HepG2 (cell line): Measurements from ENCODE around the gene ZNF749. TPM values are rescaled to one million over a fixed set of nuclear protein-coding genes. Genes with fewer than 3 reads are reported as not detected.

ENCODE experiments used
- AGO1 ChIP-seq: fragments of 200-400 bp; formaldehyde crosslinking; IDR thresholded peaks from 2 replicates; pipeline ENCODE4 v1.6.1; 2017; ENCODE audit warnings: mild to moderate bottlenecking, low read depth, low read length, moderate library complexity; ENCODE audit not compliant: poor library complexity, severe bottlenecking
- ATAD3A ChIP-seq: sonication (generic); formaldehyde crosslinking; IDR thresholded peaks from 2 replicates; pipeline ENCODE4 v1.4.0; 2020; ENCODE audit warnings: missing genetic modification reagents
- BCL6 ChIP-seq: IDR thresholded peaks from 2 replicates; pipeline ENCODE4 v1.6.1; 2016; ENCODE audit warnings: missing genetic modification reagents, missing compliant biosample characterization
- CCAR2 ChIP-seq: fragments of 200-400 bp; formaldehyde crosslinking; optimal IDR thresholded peaks from 2 replicates; pipeline ENCODE3; 2018; ENCODE audit warnings: low read depth, mild to moderate bottlenecking, low read length, moderate library complexity
- EHMT2 ChIP-seq: fragments of 200-600 bp; sonication (generic); IDR thresholded peaks from 2 replicates; pipeline ENCODE4 v1.7.0; 2017; ENCODE audit warnings: antibody characterized with exemption, low read depth, low read length, borderline replicate concordance
- ELF3 ChIP-seq: IDR thresholded peaks from 2 replicates; pipeline ENCODE4 v1.6.1; 2016; ENCODE audit warnings: missing genetic modification reagents, missing compliant biosample characterization
- HIVEP1 ChIP-seq: sonication (generic); formaldehyde crosslinking; IDR thresholded peaks from 2 replicates; pipeline ENCODE4 v1.4.0; 2020; ENCODE audit warnings: mild to moderate bottlenecking, missing genetic modification reagents
- NRL ChIP-seq: sonication (generic); formaldehyde crosslinking; IDR thresholded peaks from 2 replicates; pipeline ENCODE4 v1.5.0; 2020; ENCODE audit warnings: missing genetic modification reagents, mild to moderate bottlenecking, moderate library complexity, borderline replicate concordance
- PAX8 ChIP-seq: sonication (generic); formaldehyde crosslinking; IDR thresholded peaks from 2 replicates; pipeline ENCODE4 v1.8.0; 2022; ENCODE audit warnings: mild to moderate bottlenecking, missing genetic modification reagents, borderline replicate concordance
- PHF20 ChIP-seq: sonication (generic); formaldehyde crosslinking; IDR thresholded peaks from 2 replicates; pipeline ENCODE4 v1.5.0; 2020; ENCODE audit warnings: mild to moderate bottlenecking, missing genetic modification reagents
- RBFOX2 ChIP-seq: fragments of 200-400 bp; formaldehyde crosslinking; IDR thresholded peaks from 2 replicates; pipeline ENCODE4 v1.6.1; 2017; ENCODE audit warnings: low read depth, mild to moderate bottlenecking, low read length
- SNAPC2 ChIP-seq: sonication (generic); formaldehyde crosslinking; IDR thresholded peaks from 2 replicates; pipeline ENCODE4 v1.8.1; 2022; ENCODE audit warnings: mild to moderate bottlenecking, missing genetic modification reagents
- ZBTB7A ChIP-seq: sonication (generic); formaldehyde crosslinking; IDR thresholded peaks from 2 replicates; pipeline ENCODE4 v1.8.0; 2022; ENCODE audit warnings: mild to moderate bottlenecking, missing genetic modification reagents
- ZNF225 ChIP-seq: sonication (generic); formaldehyde crosslinking; IDR thresholded peaks from 2 replicates; pipeline ENCODE4 v1.4.0; 2020; ENCODE audit warnings: mild to moderate bottlenecking, missing genetic modification reagents
- ZNF230 ChIP-seq: sonication (generic); formaldehyde crosslinking; IDR thresholded peaks from 2 replicates; pipeline ENCODE4 v1.4.0; 2020; ENCODE audit warnings: mild to moderate bottlenecking, missing genetic modification reagents
- ZNF251 ChIP-seq: sonication (generic); formaldehyde crosslinking; IDR thresholded peaks from 2 replicates; pipeline ENCODE4 v1.9.0; 2021; ENCODE audit warnings: mild to moderate bottlenecking, missing genetic modification reagents
- ZNF558 ChIP-seq: sonication (generic); formaldehyde crosslinking; IDR thresholded peaks from 2 replicates; pipeline ENCODE4 v1.9.0; 2022; ENCODE audit warnings: mild to moderate bottlenecking, missing genetic modification reagents, borderline replicate concordance
- ZNF652 ChIP-seq: IDR thresholded peaks from 2 replicates; pipeline ENCODE4 v1.6.1; 2016; ENCODE audit warnings: low read depth, borderline replicate concordance
- ZNF703 ChIP-seq: sonication (generic); formaldehyde crosslinking; IDR thresholded peaks from 2 replicates; pipeline ENCODE4 v1.5.1; 2020; ENCODE audit warnings: missing genetic modification reagents, mild to moderate bottlenecking, moderate library complexity, borderline replicate concordance
- ZNF792 ChIP-seq: IDR thresholded peaks from 2 replicates; pipeline ENCODE4 v1.6.1; 2016
- ZSCAN29 ChIP-seq: sonication (generic); formaldehyde crosslinking; conservative IDR thresholded peaks from 2 replicates; pipeline ENCODE4 v1.4.0; 2020; ENCODE audit warnings: mild to moderate bottlenecking, missing genetic modification reagents
- polyA plus RNA-seq, 8 experiments: library from polyadenylated mRNA; depleted of rRNA in 3 of 8; stranded (reverse) in 7 of 8; unstranded in 1 of 8; fragments of >200 nt; fragmentation: Illumina TruSeq in 4 of 8; extraction: Trizol in 4 of 8; gene quantifications; 2 replicates each; pipeline versions ENCODE4 v1.2.1 to v1.2.3, GENCODE V29; 2011 to 2016; ENCODE audit warnings: low read depth in 4 of 8, missing spikeins in 1 of 8, mixed read lengths in 1 of 8; ENCODE audit not compliant: insufficient read depth in 1 of 8
- total RNA-seq, 5 experiments: library from RNA; depleted of rRNA; stranded (reverse); fragments of >200 nt; fragmentation: Illumina TruSeq; extraction: Trizol; gene quantifications; 2 replicates each; pipeline ENCODE4 v1.2.3, GENCODE V29; 2016; ENCODE audit warnings: low read depth in 1 of 5
- TF ChIP-seq, protein P1 (sequence below): sonication (generic); formaldehyde crosslinking; IDR thresholded peaks from 2 replicates; pipeline ENCODE4 v1.4.0; 2020; ENCODE audit warnings: mild to moderate bottlenecking, missing genetic modification reagents
- TF ChIP-seq, protein P2 (sequence below): sonication (generic); formaldehyde crosslinking; IDR thresholded peaks from 2 replicates; pipeline ENCODE4 v1.5.0; 2020; ENCODE audit warnings: mild to moderate bottlenecking, missing genetic modification reagents
- TF ChIP-seq, protein P3 (sequence below): sonication (generic); formaldehyde crosslinking; conservative IDR thresholded peaks from 2 replicates; pipeline ENCODE4 v1.8.1; 2023; ENCODE audit warnings: missing genetic modification reagents
- TF ChIP-seq, protein P4 (sequence below): sonication (generic); formaldehyde crosslinking; conservative IDR thresholded peaks from 2 replicates; pipeline ENCODE4 v1.8.0; 2022; ENCODE audit warnings: missing genetic modification reagents

ZNF749 gene
- total and polyA plus RNA-seq, 2 of the 13 experiments (the other 11 are each of a cell fraction or from before 2014, with no cell fraction given) = 18.9 to 21.0 TPM

DNA sequence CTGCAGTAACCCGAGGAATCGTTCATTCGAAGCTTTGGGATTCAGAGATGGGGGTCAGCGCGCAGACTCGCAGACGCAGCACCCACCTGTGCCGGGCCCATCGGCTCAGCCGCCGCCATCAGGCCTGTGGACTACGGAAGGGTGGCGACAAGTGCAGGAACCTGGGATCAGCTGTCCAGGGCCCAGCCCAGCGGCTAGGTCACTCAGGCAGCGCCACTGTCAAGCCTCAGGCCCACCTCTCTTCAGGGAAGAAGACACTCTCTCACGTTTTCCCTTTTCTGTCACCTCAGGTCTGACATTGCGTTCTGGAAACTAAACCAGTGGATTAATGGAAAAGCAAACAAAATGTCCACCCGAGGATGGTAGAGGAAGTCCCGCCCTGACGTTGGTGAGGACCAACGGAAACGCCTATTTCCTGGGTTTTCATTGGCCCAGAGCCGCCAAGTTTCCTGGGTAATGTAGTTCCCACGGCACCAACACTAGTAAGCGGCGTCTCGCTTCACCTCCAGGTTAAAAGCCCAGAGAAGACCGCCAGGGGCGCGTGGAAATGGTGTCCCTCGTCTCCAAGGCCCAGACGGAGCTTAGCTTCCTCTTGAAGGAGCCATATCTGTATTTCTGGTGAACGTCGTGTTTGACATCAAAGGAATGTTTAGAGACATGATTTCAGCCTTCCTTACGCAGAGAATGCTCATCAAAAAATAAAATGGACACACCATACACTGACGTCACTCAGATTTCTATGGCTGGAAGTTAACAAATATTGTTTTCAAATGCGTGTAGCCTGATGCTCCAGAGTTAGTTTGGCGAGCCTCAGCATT is 42.3 kb downstream of the ZNF749 start, which contains the start of gene ZNF772 (continued):
- TF ChIP-seq AGO1 (no peak), SNAPC2 (CRISPR knock-in tag) (peak; percentile 69), ZNF558 (CRISPR knock-in tag) (no peak), ZBTB7A (CRISPR knock-in tag) (peak; percentile 37; the same call in 1 of the 2 replicates), PHF20 (peak; percentile 81), ZNF225 (CRISPR knock-in tag) (peak; percentile 92), ZNF652 (no peak), ELF3 (CRISPR knock-in tag) (peak; percentile 41; the same call in 1 of the 2 replicates), EHMT2 (no peak), ZNF230 (CRISPR knock-in tag) (no peak), CCAR2 (no peak), PAX8 (no peak), ZSCAN29 (CRISPR knock-in tag) (no peak), BCL6 (CRISPR knock-in tag) (peak; percentile 26), HIVEP1 (0 out of 2 replicates have a peak, but pooled peaks have one; percentile 57), ZNF251 (CRISPR knock-in tag) (no peak), ATAD3A (CRISPR knock-in tag) (no peak), ZNF792 (no peak), NRL (CRISPR knock-in tag) (peak; percentile 49; the same call in 1 of the 2 replicates), RBFOX2 (peak; percentile 54; the same call in 1 of the 2 replicates), ZNF703 (CRISPR knock-in tag) (no peak)
- TF ChIP-seq, protein P1, sequence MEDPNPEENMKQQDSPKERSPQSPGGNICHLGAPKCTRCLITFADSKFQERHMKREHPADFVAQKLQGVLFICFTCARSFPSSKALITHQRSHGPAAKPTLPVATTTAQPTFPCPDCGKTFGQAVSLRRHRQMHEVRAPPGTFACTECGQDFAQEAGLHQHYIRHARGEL (CRISPR knock-in tag) = 0 out of 2 replicates have a peak, but pooled peaks have one; percentile 79
- TF ChIP-seq, protein P2, sequence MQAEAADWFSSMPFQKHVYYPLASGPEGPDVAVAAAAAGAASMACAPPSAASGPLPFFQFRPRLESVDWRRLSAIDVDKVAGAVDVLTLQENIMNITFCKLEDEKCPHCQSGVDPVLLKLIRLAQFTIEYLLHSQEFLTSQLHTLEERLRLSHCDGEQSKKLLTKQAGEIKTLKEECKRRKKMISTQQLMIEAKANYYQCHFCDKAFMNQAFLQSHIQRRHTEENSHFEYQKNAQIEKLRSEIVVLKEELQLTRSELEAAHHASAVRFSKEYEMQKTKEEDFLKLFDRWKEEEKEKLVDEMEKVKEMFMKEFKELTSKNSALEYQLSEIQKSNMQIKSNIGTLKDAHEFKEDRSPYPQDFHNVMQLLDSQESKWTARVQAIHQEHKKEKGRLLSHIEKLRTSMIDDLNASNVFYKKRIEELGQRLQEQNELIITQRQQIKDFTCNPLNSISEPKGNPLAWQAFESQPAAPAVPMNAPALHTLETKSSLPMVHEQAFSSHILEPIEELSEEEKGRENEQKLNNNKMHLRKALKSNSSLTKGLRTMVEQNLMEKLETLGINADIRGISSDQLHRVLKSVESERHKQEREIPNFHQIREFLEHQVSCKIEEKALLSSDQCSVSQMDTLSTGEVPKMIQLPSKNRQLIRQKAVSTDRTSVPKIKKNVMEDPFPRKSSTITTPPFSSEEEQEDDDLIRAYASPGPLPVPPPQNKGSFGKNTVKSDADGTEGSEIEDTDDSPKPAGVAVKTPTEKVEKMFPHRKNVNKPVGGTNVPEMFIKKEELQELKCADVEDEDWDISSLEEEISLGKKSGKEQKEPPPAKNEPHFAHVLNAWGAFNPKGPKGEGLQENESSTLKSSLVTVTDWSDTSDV (CRISPR knock-in tag) = 0 out of 2 replicates have a peak, but pooled peaks have one; percentile 78
- TF ChIP-seq, protein P3, sequence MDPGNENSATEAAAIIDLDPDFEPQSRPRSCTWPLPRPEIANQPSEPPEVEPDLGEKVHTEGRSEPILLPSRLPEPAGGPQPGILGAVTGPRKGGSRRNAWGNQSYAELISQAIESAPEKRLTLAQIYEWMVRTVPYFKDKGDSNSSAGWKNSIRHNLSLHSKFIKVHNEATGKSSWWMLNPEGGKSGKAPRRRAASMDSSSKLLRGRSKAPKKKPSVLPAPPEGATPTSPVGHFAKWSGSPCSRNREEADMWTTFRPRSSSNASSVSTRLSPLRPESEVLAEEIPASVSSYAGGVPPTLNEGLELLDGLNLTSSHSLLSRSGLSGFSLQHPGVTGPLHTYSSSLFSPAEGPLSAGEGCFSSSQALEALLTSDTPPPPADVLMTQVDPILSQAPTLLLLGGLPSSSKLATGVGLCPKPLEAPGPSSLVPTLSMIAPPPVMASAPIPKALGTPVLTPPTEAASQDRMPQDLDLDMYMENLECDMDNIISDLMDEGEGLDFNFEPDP (CRISPR knock-in tag) = no peak
- TF ChIP-seq, protein P4, sequence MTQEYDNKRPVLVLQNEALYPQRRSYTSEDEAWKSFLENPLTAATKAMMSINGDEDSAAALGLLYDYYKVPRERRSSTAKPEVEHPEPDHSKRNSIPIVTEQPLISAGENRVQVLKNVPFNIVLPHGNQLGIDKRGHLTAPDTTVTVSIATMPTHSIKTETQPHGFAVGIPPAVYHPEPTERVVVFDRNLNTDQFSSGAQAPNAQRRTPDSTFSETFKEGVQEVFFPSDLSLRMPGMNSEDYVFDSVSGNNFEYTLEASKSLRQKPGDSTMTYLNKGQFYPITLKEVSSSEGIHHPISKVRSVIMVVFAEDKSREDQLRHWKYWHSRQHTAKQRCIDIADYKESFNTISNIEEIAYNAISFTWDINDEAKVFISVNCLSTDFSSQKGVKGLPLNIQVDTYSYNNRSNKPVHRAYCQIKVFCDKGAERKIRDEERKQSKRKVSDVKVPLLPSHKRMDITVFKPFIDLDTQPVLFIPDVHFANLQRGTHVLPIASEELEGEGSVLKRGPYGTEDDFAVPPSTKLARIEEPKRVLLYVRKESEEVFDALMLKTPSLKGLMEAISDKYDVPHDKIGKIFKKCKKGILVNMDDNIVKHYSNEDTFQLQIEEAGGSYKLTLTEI (CRISPR knock-in tag) = no peak
